ENCODE measurements around the gene ZNF587.
"Not testable (repeated sequence)": the region's sequence is repeated elsewhere in the genome, so short reads cannot be mapped to it uniquely, and the experiment has no call there.

The ZNF587 gene

GRCh38 chr19:57849666-57850473 lies at the start of gene ZNF587:
Gene ZNF587, plus strand, starts transcription at chr19:57849859. Its CDS starts 180 bp downstream, at chr19:57850039.
- DNase-seq (ENCODE audit: low spot score) = peak; percentile 63

- DNase-seq (ENCODE audit: low spot score) = no peak
Observed at GRCh38 chr19:57800696-57801095, 49.0 kb upstream of the ZNF587 start.

- no peak for DNase-seq (ENCODE audit: low spot score)
Observed at GRCh38 chr19:57802269-57802668, 47.4 kb upstream of the ZNF587 start.

- DNase-seq (ENCODE audit: low spot score) = no peak
Observed at GRCh38 chr19:57803265-57803593, 46.4 kb upstream of the ZNF587 start.

GRCh38 chr19:57803594-57804325 lies 45.9 kb upstream of the ZNF587 start:
- no peak for DNase-seq (ENCODE audit: low spot score)

- DNase-seq (ENCODE audit: low spot score) = no peak
Observed at GRCh38 chr19:57807541-57807940, 42.1 kb upstream of the ZNF587 start.

- not testable (repeated sequence) for DNase-seq (ENCODE audit: low spot score)
Observed at GRCh38 chr19:57810410-57811295, 39.0 kb upstream of the ZNF587 start.

- DNase-seq (ENCODE audit: low spot score) = no peak
Observed at GRCh38 chr19:57812226-57812625, 37.4 kb upstream of the ZNF587 start.

- DNase-seq (ENCODE audit: low spot score) = not testable (repeated sequence)
Observed at GRCh38 chr19:57812975-57813820, 36.5 kb upstream of the ZNF587 start.

- DNase-seq (ENCODE audit: low spot score) = no peak
Observed at GRCh38 chr19:57813919-57814504, 35.6 kb upstream of the ZNF587 start.

GRCh38 chr19:57814505-57815246 lies 35.0 kb upstream of the ZNF587 start, which contains the start of gene ZNF552:
Gene ZNF552, minus strand, starts transcription at chr19:57814913. Its CDS starts 170 bp downstream, at chr19:57814743.
- peak; percentile 85 for DNase-seq (ENCODE audit: low spot score)

GRCh38 chr19:57815247-57816075 lies 34.2 kb upstream of the ZNF587 start:
- DNase-seq (ENCODE audit: low spot score) = no peak

- no peak for DNase-seq (ENCODE audit: low spot score)
Observed at GRCh38 chr19:57816652-57817051, 33.0 kb upstream of the ZNF587 start.

GRCh38 chr19:57817976-57818375 lies 31.7 kb upstream of the ZNF587 start:
- DNase-seq (ENCODE audit: low spot score) = no peak

GRCh38 chr19:57818378-57818777 lies 31.3 kb upstream of the ZNF587 start:
- no peak for DNase-seq (ENCODE audit: low spot score)

GRCh38 chr19:57819475-57820148 lies 30.0 kb upstream of the ZNF587 start:
- peak; percentile 81 for DNase-seq (ENCODE audit: low spot score)

GRCh38 chr19:57820599-57820998 lies 29.1 kb upstream of the ZNF587 start:
- DNase-seq (ENCODE audit: low spot score) = no peak

- DNase-seq (ENCODE audit: low spot score) = not testable (repeated sequence)
Observed at GRCh38 chr19:57821095-57821494, 28.6 kb upstream of the ZNF587 start.

- not testable (repeated sequence) for DNase-seq (ENCODE audit: low spot score)
Observed at GRCh38 chr19:57821501-57821900, 28.2 kb upstream of the ZNF587 start.

Measured in kidney capillary endothelial cell (primary cell).